Measurements from ENCODE around the gene ATG7. TPM values are rescaled to one million over a fixed set of nuclear protein-coding genes. Genes with fewer than 3 reads are reported as not detected.

ATG7 gene
- total RNA-seq, 1 donor from 2014 or later: 61.7 TPM

GRCh38 chr3:11534793-11535101 lies 262.6 kb downstream of the ATG7 start:
- Histone ChIP-seq H3K36me3 (no peaks in the 10 kb centered on the region), H3K4me1 (no peaks in the 10 kb centered on the region), H3K27ac (no peak overlapping the region), H3K4me3 (no peak overlapping the region), H3K27me3 (ENCODE audit: low read depth) (no peaks in the 10 kb centered on the region), H3K9me3 (no peaks in the 10 kb centered on the region)
- intact Hi-C loops (cut with DNase I): no loop called here
- no peak for ATAC-seq
- no peak for DNase-seq
- no peak for TF ChIP-seq CTCF (IDR thresholded peaks at IDR 0.05)

GRCh38 chr3:11535243-11535960 lies 263.2 kb downstream of the ATG7 start:
- Histone ChIP-seq H3K27ac (no peak overlapping the region), H3K4me3 (no peak overlapping the region), H3K4me1 (no peaks in the 10 kb centered on the region), H3K36me3 (no peaks in the 10 kb centered on the region), H3K27me3 (ENCODE audit: low read depth) (no peaks in the 10 kb centered on the region), H3K9me3 (no peaks in the 10 kb centered on the region)
- DNase-seq (no peak), ATAC-seq (no peak)
- no peak for TF ChIP-seq CTCF (IDR thresholded peaks at IDR 0.05)
- intact Hi-C loops (cut with DNase I): no loop called here

- H3K4me3 ChIP-seq: no peak overlapping the region
- H3K36me3 ChIP-seq: no peaks in the 10 kb centered on the region
- DNase-seq (no peak), ATAC-seq (no peak)
- TF ChIP-seq CTCF (IDR thresholded peaks at IDR 0.05): no peak
- H3K9me3 ChIP-seq: no peaks in the 10 kb centered on the region
- no peak overlapping the region for H3K27ac ChIP-seq
- no peaks in the 10 kb centered on the region for H3K4me1 ChIP-seq
- intact Hi-C loops (cut with DNase I): no loop called here
- H3K27me3 ChIP-seq (ENCODE audit: low read depth): no peaks in the 10 kb centered on the region
These were observed 264.1 kb downstream of the ATG7 start for GRCh38 chr3:11536132-11536935.

GRCh38 chr3:11536936-11537612 lies 264.9 kb downstream of the ATG7 start:
- Histone ChIP-seq H3K27me3 (ENCODE audit: low read depth) (no peaks in the 10 kb centered on the region), H3K27ac (no peak overlapping the region), H3K4me1 (no peaks in the 10 kb centered on the region), H3K36me3 (no peaks in the 10 kb centered on the region), H3K9me3 (no peaks in the 10 kb centered on the region), H3K4me3 (no peak overlapping the region)
- intact Hi-C loops (cut with DNase I): no loop called here
- no peak for TF ChIP-seq CTCF (IDR thresholded peaks at IDR 0.05)
- DNase-seq (no peak), ATAC-seq (no peak)

- ATAC-seq (no peak), DNase-seq (no peak)
- intact Hi-C loops (cut with DNase I): no loop called here
These were observed 266.4 kb downstream of the ATG7 start for GRCh38 chr3:11538581-11538980.

More at GRCh38 chr3:11538581-11538980, 266.4 kb downstream of the ATG7 start:
- Histone ChIP-seq H3K27me3 (ENCODE audit: low read depth) (no peaks in the 10 kb centered on the region), H3K4me1 (no peaks in the 10 kb centered on the region), H3K9me3 (no peaks in the 10 kb centered on the region), H3K27ac (no peak overlapping the region), H3K4me3 (no peak overlapping the region), H3K36me3 (no peaks in the 10 kb centered on the region)
- TF ChIP-seq CTCF (IDR thresholded peaks at IDR 0.05): no peak

Data from lower lobe of right lung (tissue), 2 donors.